ENCODE data around the gene CFAP298.

DNA sequence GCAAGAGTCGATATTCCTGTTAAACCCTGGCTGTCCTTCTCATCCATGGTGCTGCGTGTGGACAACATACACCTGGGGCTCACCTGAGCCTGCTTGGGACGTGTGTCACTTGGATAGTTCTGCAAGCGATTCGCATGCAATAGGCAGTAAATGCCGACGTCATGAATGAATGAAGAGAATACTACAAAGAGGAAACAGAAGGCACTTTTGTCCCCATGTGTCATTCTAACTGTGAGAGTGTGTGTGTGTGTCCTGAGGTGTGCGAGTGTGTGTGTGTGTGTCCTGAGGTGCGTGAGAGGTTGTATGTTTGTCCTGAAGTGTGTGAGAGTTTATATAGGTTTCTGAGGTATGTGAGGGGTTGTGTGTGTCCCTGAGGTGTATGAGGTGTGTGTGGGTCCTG is 26.2 kb downstream of the CFAP298 start:
- TF ChIP-seq, protein P1, sequence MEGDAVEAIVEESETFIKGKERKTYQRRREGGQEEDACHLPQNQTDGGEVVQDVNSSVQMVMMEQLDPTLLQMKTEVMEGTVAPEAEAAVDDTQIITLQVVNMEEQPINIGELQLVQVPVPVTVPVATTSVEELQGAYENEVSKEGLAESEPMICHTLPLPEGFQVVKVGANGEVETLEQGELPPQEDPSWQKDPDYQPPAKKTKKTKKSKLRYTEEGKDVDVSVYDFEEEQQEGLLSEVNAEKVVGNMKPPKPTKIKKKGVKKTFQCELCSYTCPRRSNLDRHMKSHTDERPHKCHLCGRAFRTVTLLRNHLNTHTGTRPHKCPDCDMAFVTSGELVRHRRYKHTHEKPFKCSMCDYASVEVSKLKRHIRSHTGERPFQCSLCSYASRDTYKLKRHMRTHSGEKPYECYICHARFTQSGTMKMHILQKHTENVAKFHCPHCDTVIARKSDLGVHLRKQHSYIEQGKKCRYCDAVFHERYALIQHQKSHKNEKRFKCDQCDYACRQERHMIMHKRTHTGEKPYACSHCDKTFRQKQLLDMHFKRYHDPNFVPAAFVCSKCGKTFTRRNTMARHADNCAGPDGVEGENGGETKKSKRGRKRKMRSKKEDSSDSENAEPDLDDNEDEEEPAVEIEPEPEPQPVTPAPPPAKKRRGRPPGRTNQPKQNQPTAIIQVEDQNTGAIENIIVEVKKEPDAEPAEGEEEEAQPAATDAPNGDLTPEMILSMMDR (conservative IDR thresholded peaks at IDR 0.05) = no peak
- TF ChIP-seq EZH2 (IDR thresholded peaks at IDR 0.05; ENCODE audit: low read depth) = no peak
